Measurements from ENCODE around the gene VWF.

VWF gene

DNA sequence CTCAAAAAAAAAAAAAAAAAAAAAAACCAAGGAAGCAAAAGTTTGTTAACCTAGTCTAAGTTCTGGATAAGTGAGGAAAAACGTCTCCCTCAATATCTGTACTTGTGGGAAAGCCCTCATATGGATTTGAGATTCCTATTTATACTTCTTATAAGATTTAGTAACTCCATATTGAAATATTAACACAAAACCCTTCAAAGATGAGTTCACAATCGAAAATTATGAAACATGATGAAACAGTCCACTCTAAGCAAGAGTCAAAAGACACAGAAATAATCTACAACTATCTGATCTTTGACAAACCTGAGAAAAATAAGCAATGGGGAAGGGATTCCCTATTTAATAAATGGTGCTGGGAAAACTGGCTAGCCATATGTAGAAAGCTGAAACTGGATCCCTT, 25.2 kb downstream of the VWF start:
- DNase-seq = no peak

DNA sequence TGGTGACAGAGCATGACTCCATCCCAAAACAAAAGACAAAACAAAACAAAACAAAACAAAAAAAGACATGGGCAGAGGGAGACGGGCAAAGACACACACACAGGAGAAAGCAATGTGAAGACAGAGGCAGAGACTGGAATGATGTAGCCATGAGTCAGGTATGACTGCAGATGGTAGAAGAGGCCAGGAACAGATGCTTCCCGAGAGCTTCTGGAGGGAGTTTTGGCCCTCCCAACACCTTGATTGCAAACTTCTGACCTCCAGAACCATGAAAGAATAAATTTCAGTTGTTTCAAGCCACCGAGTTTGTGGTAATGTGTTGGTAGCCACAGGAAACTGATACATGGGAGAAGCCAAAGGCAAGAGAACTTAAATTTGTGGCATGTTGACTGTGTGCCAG, 27.1 kb downstream of the VWF start:
- no peak for DNase-seq

- DNase-seq = no peak
Observed at GRCh38 chr12:6096527-6096926, 27.9 kb downstream of the VWF start.

GRCh38 chr12:6095269-6095668, 29.2 kb downstream of the VWF start:
- DNase-seq = no peak

GRCh38 chr12:6093764-6094163, 30.7 kb downstream of the VWF start:
- no peak for DNase-seq

DNA sequence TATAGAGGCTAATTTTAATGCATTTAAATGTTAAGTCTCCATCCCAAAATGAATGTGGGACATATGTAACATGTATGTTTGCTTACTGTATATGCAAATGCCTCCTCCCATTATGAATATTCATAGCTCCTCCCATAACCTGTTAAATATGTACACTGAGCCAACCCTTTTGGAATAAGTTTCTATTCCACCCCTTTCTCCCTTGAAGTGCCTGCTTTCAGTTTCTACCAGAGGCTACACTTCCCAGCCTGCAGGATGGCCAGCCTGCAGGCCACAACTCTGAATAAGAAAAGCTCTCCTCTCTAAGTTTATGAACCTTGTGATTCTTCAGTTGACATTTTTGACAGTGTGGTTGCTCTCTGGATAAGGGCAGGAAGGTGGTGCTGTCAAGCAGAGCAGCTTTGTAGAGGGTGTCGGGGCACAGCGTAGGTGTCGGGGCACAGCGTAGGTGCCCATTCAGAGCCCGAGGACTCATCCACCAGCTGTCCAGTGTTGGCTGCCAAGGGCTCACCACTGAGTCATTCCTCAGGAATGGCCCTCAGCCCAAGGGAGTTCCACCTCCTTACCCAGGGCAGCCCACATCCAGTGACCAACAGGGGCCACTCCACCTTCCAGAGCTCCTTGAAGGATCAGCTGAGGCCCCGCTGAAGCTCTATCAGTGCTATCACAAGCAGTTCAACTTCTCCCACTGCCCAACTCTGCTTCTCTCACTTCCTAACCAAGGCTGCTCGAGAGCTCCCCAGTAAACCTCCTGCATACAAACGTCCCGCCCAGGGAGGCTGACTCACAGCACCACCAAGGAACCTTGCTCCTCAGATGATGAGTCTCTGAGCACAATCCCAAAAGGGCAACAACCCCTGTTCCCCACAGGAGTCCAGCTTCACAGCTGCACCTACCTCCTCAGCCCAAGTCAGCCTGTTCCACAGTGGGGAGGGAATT, 31.4 kb downstream of the VWF start:
- no peak for DNase-seq

DNA sequence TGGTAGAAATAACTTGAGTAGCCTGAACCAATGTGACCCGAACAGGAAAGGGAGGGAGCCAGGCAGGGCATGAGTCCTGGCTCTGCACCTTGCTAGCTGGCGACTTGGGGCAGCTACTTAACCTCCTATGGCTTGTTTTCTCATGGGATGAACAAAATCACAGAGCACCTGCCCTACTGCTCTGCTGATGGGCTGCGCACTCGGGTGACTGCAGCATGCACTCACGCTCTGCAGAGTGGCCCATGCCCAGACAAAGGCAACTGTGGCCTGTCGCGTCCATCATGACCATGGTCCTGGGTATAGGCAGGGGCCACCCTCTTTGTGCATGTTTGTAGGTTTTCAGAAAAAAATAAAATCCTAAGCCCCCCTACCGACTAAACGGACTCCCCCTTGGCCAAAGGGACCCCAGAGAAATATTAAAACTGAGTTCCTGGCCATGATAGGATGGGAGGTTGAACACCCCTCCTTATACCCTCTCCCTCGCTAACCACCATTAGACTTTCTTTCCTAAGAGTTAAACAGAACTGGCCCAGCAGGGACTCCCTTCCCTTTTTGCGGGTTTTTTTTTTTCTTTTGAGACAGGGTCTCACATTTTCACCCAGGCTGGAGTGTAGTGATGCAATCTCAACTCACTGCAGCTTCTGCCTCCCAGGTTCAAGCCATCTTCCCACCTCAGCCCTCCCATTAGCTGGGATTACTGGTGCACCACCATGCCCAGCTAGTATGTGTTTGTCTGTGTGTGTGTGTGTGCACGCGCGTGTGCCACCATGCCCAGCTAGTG, 32.5 kb downstream of the VWF start:
- DNase-seq = no peak

GRCh38 chr12:6090803-6091202, 33.7 kb downstream of the VWF start:
- DNase-seq = no peak

GRCh38 chr12:6088921-6089747, 35.3 kb downstream of the VWF start:
- DNase-seq = no peak

GRCh38 chr12:6086316-6086715, 38.2 kb downstream of the VWF start:
- DNase-seq = no peak

GRCh38 chr12:6085841-6086240, 38.6 kb downstream of the VWF start:
- DNase-seq = no peak

DNA sequence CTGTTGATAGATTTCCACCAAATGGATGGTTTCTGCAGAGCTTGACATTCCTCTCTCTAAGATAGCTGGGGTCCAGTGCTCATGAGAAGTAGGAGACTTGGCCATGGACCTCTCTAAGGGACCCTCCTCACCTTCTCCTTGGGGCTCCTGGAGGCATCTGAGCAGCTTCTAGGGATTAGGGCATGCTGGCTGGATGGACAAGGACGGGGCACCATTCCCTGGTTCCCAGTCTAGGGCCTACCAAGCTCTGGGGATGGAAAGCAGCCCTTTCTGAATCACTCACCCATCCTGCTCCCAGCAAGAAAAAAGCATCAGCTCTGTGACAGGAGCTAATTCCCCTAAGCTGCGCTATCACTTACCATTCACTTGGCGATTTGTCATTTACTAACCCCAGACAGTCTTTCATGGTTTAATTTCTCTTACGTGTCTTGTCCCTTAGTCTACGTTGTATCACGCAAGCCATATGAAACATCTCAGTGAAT, 39.5 kb downstream of the VWF start:
- no peak for DNase-seq

- DNase-seq = no peak
Observed at GRCh38 chr12:6084261-6084968, 40.1 kb downstream of the VWF start.

GRCh38 chr12:6083601-6084000, 40.9 kb downstream of the VWF start:
- DNase-seq = no peak

- DNase-seq = no peak
Observed at GRCh38 chr12:6082613-6083012, 41.9 kb downstream of the VWF start.

- no peak for DNase-seq
Observed at GRCh38 chr12:6080149-6081045, 44.1 kb downstream of the VWF start.

- no peak for DNase-seq
Observed at GRCh38 chr12:6078398-6079096, 45.9 kb downstream of the VWF start.

- DNase-seq = no peak
Observed at GRCh38 chr12:6077692-6078083, 46.8 kb downstream of the VWF start.

GRCh38 chr12:6076776-6077691, 47.4 kb downstream of the VWF start:
- DNase-seq = no peak

DNA sequence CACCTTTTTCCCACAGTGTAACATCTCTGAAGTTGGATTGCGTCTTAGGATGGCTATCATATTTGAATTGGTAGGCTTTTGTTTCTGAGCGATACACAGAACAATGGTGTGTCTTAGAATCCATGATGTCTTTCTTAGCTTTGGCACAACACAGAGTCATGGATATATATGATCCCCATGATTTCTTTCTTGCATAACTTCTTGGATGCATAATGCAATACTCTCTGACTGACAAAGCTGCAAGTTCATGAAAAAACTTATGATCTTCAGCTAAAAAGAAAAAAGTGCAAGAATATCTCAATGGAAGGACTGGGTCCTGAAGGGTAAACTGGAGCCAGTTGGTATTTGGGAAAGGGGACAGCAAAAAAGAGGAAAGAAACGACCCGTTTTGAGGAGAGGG, 48.1 kb downstream of the VWF start:
- no peak for DNase-seq
